Karpas-422 (cell line): Measurements from ENCODE around the gene TSHZ2. TPM values are rescaled to one million over a fixed set of nuclear protein-coding genes. Genes with fewer than 3 reads are reported as not detected.

ENCODE experiments used
- DNase-seq: peaks from one replicate; pipeline ENCODE4 v3.0.0-alpha.2; 2015
- H2AFZ ChIP-seq: fragments of 200-600 bp; sonication (generic); 2 replicates; pipeline ENCODE4 v1.6.1; 2014; ENCODE audit warnings: antibody characterized with exemption, low read length, mixed read lengths
- H3K27ac ChIP-seq: fragments of 200-600 bp; sonication (generic); 2 replicates; pipeline ENCODE4 v1.5.1; 2014; ENCODE audit warnings: mild to moderate bottlenecking, low read length, moderate library complexity
- H3K27me3 ChIP-seq: fragments of 200-600 bp; sonication (generic); 2 replicates; pipeline ENCODE4 v1.6.1; 2014; ENCODE audit warnings: low read length, mixed read lengths
- H3K36me3 ChIP-seq: fragments of 200-600 bp; sonication (generic); 2 replicates; pipeline ENCODE4 v1.6.1; 2014; ENCODE audit warnings: low read length, mixed read lengths; ENCODE audit not compliant: insufficient read depth
- H3K4me1 ChIP-seq: fragments of 200-600 bp; sonication (generic); 2 replicates; pipeline ENCODE4 v1.6.1; 2014; ENCODE audit warnings: mild to moderate bottlenecking, low read length, mixed read lengths
- H3K4me2 ChIP-seq: fragments of 200-600 bp; sonication (generic); 2 replicates; pipeline ENCODE4 v1.6.1; 2014; ENCODE audit warnings: low read length, low read depth, mild to moderate bottlenecking; ENCODE audit not compliant: poor library complexity, severe bottlenecking
- H3K4me3 ChIP-seq: fragments of 200-600 bp; sonication (generic); 2 replicates; pipeline ENCODE4 v1.5.1; 2014; ENCODE audit warnings: mild to moderate bottlenecking, antibody characterized with exemption, low read length, mixed read lengths
- H3K79me2 ChIP-seq: fragments of 200-600 bp; sonication (generic); 2 replicates; pipeline ENCODE4 v1.6.1; 2014; ENCODE audit warnings: mild to moderate bottlenecking, low read length, mixed read lengths
- H3K9ac ChIP-seq: fragments of 200-600 bp; sonication (generic); 2 replicates; pipeline ENCODE4 v1.6.0; 2014; ENCODE audit warnings: low read length
- H3K9me2 ChIP-seq: fragments of 200-600 bp; sonication (generic), shearing (Covaris generic); replicated peaks from 2 replicates; pipeline ENCODE4 v1.6.0; 2014; ENCODE audit warnings: mild to moderate bottlenecking, low read length, moderate library complexity; ENCODE audit not compliant: insufficient read depth
- H3K9me3 ChIP-seq: fragments of 300-700, 200-600 bp; sonication (generic); 2 replicates; pipeline ENCODE4 v1.6.1; 2014; ENCODE audit warnings: low read length, mixed read lengths
- H4K20me1 ChIP-seq: fragments of 200-600 bp; sonication (generic); 2 replicates; pipeline ENCODE4 v1.6.1; 2014; ENCODE audit warnings: mild to moderate bottlenecking, antibody characterized with exemption, low read length, low read depth; ENCODE audit not compliant: insufficient read depth
- total RNA-seq: library from RNA; depleted of rRNA; stranded (reverse); fragments of >200 nt; shearing (Covaris generic); gene quantifications from 2 replicates; pipeline ENCODE4 v1.2.3, GENCODE V29; 2014; ENCODE audit warnings: low replicate concordance

The TSHZ2 gene
- total RNA-seq, 1 experiment from 2014 or later: not detected

DNA sequence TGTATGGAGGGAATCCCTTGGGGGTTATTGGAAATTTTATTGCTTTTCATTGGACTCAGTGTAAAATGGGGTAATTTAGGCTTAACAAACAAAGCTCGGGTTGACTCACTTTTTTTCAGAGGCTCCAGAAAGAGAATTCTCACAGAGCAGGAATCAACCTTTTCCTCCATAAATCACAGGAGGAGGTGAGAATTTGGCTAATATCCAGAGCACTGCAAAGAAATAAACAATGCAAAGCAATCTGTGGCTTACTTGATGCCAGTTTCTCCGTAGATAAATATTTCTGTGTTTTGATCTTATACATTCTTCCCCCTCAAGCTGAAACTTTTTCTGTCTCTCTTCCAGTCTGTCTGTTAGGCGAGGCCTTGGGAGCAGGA is 176.6 kb downstream of the TSHZ2 start:
- Histone ChIP-seq H3K9me3 (peaks cover 9% of the 10 kb centered on the region), H3K27ac (no peak overlapping the region), H3K9ac (no peak overlapping the region), H3K36me3 (no peaks in the 10 kb centered on the region), H4K20me1 (no peaks in the 10 kb centered on the region), H3K79me2 (no peaks in the 10 kb centered on the region), H3K4me1 (no peaks in the 10 kb centered on the region), H3K4me2 (no peak overlapping the region), H2AFZ (no peak overlapping the region), H3K9me2 (no peaks in the 10 kb centered on the region), H3K27me3 (no peaks in the 10 kb centered on the region), H3K4me3 (no peak overlapping the region)
- DNase-seq: no peak

DNA sequence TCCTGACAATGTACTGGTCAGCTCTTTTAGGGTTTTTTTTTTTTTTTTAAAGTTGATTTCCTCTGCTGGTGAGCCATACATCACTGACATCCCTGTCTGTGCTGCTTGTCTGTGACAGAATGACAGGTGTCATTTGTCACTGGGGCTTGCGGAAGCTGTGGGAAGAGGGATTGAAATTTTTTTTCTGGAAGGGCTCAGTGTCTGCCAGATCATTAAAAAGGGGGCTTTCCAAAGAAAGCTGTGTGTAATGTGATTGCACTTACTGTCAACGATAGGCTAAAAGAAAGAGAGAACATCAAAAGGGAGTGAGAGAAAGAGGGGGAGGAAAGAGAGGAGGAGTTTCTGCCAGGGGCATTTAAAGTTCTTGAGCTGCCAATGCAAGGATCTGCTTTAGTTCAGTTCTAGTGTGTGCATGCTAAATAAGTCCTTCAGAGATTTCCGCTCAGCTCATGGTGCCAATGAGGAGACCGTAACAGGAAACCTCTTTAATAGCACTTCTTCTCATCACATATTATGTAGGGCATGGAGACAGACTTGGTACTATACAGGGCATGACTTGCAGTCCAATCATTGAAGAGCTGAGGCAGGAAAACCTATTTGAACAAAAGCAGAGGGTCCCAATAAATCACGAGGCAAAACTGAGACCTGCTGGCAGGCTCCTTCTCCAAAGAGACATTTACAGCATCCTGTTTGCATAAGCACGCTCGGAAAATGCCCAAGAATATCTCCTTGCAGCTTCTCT is 177.2 kb downstream of the TSHZ2 start:
- Histone ChIP-seq H3K36me3 (no peaks in the 10 kb centered on the region), H2AFZ (no peak overlapping the region), H4K20me1 (no peaks in the 10 kb centered on the region), H3K9me2 (no peaks in the 10 kb centered on the region), H3K9me3 (peaks cover 6% of the 10 kb centered on the region), H3K9ac (no peak overlapping the region), H3K4me3 (no peak overlapping the region), H3K4me2 (no peak overlapping the region), H3K4me1 (no peaks in the 10 kb centered on the region), H3K79me2 (no peaks in the 10 kb centered on the region), H3K27ac (no peak overlapping the region), H3K27me3 (no peaks in the 10 kb centered on the region)
- DNase-seq: no peak

DNA sequence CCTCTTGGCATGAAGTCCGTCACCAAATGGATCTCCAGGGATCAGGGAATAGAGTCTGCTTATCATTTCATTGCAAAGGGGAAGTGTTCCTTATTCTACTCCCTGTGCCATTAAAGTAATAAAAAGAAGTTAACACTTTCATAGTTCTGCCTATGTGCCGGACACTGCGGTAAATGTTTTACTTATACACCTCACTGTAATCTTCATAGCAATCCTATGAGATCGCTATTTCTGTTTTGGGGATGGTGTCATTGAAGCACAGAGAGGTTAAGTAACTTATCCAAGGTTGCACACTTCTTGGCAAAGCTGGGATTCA is 177.7 kb downstream of the TSHZ2 start:
- Histone ChIP-seq H3K4me2 (no peak overlapping the region), H3K4me3 (no peak overlapping the region), H2AFZ (no peak overlapping the region), H3K9me2 (no peaks in the 10 kb centered on the region), H3K4me1 (no peaks in the 10 kb centered on the region), H3K9me3 (peaks cover 6% of the 10 kb centered on the region), H3K27ac (no peak overlapping the region), H4K20me1 (no peaks in the 10 kb centered on the region), H3K79me2 (no peaks in the 10 kb centered on the region), H3K9ac (no peak overlapping the region), H3K36me3 (no peaks in the 10 kb centered on the region), H3K27me3 (no peaks in the 10 kb centered on the region)
- DNase-seq: no peak

DNA sequence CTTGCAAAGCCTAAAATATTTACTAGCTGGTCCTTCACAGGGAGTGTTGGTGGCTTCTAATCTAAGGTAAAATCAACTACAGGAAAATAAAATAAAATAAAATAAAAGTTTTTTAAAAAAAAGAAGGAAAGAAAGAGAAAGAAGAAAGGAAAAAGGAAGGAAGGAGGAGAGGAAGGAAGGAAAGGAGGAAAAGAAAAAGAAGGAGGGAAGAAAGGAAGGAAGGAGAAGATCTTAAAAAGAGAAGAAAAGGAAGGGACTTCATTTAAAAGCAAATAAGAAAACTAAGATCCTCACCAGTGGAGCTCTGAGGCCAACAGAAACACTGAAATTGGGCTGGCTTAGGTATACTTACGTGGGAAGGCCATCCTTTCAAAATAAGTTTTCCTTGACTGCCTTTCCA is 178.4 kb downstream of the TSHZ2 start:
- Histone ChIP-seq H3K4me2 (no peak overlapping the region), H3K36me3 (no peaks in the 10 kb centered on the region), H3K4me3 (no peak overlapping the region), H3K27ac (no peak overlapping the region), H2AFZ (no peak overlapping the region), H3K27me3 (no peaks in the 10 kb centered on the region), H4K20me1 (no peaks in the 10 kb centered on the region), H3K9me2 (no peaks in the 10 kb centered on the region), H3K9ac (no peak overlapping the region), H3K9me3 (peaks cover 6% of the 10 kb centered on the region), H3K4me1 (no peaks in the 10 kb centered on the region), H3K79me2 (no peaks in the 10 kb centered on the region)
- no peak for DNase-seq

DNA sequence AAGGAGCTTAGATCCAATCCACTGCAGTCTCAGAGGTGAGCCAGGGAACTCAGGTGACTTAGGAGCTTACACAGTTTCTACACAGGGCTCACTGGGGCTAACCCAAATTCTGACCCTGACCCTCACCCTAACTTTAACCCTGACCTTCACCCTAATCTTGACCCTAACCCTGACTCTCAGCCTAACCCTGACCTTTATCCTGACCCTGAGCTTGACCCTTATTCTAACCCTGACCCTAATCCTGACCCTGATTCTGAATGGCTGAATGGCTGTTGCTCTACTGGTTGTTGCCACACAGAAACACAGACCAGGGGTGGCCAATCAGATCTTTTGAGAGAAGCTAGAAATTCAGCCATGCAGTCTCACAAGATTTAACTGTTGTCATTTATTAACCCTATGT is 180.1 kb downstream of the TSHZ2 start:
- H3K27ac ChIP-seq: no peak overlapping the region
- H3K9me3 ChIP-seq: peaks cover 6% of the 10 kb centered on the region
- no peaks in the 10 kb centered on the region for H3K27me3 ChIP-seq
- H3K79me2 ChIP-seq: no peaks in the 10 kb centered on the region
- no peaks in the 10 kb centered on the region for H4K20me1 ChIP-seq
- H3K4me1 ChIP-seq: no peaks in the 10 kb centered on the region
- H3K9me2 ChIP-seq: no peaks in the 10 kb centered on the region
- no peak overlapping the region for H3K9ac ChIP-seq
- H3K4me3 ChIP-seq: no peak overlapping the region
- no peaks in the 10 kb centered on the region for H3K36me3 ChIP-seq
- no peak overlapping the region for H3K4me2 ChIP-seq
- no peak overlapping the region for H2AFZ ChIP-seq
- no peak for DNase-seq

DNA sequence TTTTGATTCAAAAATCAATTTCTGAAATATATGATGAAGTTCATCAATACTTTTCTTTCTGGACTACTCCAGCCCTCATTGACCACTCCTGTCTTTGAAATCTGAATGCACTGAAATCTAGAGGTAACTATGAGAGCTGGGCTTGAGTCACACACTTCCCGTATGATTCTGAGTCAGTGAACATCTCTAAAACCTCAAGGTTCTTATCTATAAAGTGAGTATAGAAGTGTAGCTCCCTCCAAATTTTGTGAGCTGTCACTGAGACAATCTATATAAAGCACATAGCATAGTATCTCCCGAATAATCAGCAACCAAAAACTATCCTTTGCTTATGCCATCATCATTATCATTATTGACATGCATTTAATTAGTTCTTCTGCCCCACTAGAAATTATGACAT is 182.4 kb downstream of the TSHZ2 start:
- no peaks in the 10 kb centered on the region for H3K9me2 ChIP-seq
- no peaks in the 10 kb centered on the region for H3K36me3 ChIP-seq
- H3K4me3 ChIP-seq: no peak overlapping the region
- no peak overlapping the region for H3K4me2 ChIP-seq
- H3K4me1 ChIP-seq: no peaks in the 10 kb centered on the region
- no peak overlapping the region for H3K27ac ChIP-seq
- peaks cover 6% of the 10 kb centered on the region for H3K9me3 ChIP-seq
- no peaks in the 10 kb centered on the region for H3K79me2 ChIP-seq
- H3K27me3 ChIP-seq: no peaks in the 10 kb centered on the region
- no peak for DNase-seq
- no peak overlapping the region for H3K9ac ChIP-seq
- H4K20me1 ChIP-seq: no peaks in the 10 kb centered on the region
- no peak overlapping the region for H2AFZ ChIP-seq

DNA sequence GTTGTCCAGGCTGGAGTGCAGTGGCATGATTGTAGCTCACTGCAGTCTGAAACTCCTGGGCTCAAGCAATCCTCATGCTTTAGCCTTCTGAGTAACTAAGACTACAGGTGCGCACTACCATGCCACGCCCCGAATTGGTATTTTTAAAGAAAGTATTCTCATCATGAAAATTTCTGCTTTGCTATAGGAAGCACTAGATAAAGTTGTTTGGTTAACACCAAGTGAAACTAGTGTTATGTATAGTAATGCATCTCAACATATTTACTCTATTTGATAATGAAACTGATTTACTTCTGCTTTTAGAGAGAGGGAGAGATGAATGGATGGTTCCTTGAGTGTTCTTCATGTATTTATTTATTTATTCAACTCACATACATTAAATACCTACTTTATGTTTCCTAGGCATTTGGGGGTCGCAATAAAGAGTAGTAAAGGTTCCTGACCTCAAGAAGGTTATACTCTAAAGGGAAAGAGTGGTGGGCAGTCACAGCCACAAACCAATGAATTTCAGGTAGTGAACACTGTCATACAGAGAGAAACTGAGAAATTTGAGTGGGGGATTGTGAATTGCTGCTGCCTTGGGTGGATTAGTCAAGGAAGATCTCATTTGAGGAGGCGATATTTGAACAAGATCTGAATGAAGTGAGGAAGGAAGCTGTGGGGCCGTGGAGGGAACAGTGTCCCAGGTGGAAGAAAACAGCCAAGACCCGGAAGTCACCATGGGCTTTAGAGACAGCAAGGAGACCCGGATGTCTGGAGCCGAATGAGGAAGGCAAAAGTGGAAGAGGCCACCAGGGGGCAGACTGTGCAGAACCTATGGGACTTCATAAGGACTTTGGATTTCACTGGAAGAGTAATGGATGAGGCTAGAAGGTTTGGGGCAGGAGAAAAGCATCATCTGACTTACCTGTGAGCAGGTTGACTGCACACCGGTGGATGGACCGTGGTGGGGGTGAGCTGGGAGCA is 185.6 kb downstream of the TSHZ2 start:
- no peaks in the 10 kb centered on the region for H3K9me2 ChIP-seq
- DNase-seq: peak; percentile 83
- no peak overlapping the region for H3K4me3 ChIP-seq
- no peaks in the 10 kb centered on the region for H3K9me3 ChIP-seq
- no peaks in the 10 kb centered on the region for H3K79me2 ChIP-seq
- H4K20me1 ChIP-seq: no peaks in the 10 kb centered on the region
- no peak overlapping the region for H3K9ac ChIP-seq
- H3K4me2 ChIP-seq: no peak overlapping the region
- H3K27me3 ChIP-seq: no peaks in the 10 kb centered on the region
- no peaks in the 10 kb centered on the region for H3K36me3 ChIP-seq
- 0 out of 2 replicates have a peak overlapping the region, but pooled peaks have one; percentile 12 for H2AFZ ChIP-seq
- H3K27ac ChIP-seq: no peak overlapping the region
- peaks cover 12% of the 10 kb centered on the region for H3K4me1 ChIP-seq

DNA sequence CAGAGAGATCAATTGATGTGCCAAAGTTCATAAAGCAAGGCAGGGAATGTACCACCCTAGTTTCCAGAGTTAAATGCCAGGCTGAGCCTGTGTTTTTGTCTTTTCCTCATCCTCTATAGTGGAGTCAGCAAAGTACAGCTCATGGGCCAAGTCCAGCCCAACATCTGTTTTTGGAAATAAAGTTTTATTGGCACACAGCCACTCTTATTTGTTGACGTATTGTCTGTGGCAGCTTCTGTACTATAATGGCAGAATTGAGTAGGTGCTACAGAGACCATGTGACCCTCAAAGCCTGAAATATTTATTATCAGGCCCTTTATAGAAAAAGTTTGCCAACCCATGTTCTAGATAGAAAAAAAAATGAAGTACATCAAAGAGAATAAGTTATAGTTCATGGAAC is 187.0 kb downstream of the TSHZ2 start:
- DNase-seq: no peak
- Histone ChIP-seq H3K9me2 (no peaks in the 10 kb centered on the region), H4K20me1 (no peaks in the 10 kb centered on the region), H3K27ac (no peak overlapping the region), H3K9ac (no peak overlapping the region), H3K36me3 (no peaks in the 10 kb centered on the region), H3K79me2 (no peaks in the 10 kb centered on the region), H3K9me3 (no peaks in the 10 kb centered on the region), H3K4me3 (no peak overlapping the region), H3K4me1 (peaks cover 12% of the 10 kb centered on the region), H3K27me3 (no peaks in the 10 kb centered on the region), H3K4me2 (no peak overlapping the region), H2AFZ (no peak overlapping the region)
